ENCODE measurements around the gene COL23A1.

Gene COL23A1

DNA sequence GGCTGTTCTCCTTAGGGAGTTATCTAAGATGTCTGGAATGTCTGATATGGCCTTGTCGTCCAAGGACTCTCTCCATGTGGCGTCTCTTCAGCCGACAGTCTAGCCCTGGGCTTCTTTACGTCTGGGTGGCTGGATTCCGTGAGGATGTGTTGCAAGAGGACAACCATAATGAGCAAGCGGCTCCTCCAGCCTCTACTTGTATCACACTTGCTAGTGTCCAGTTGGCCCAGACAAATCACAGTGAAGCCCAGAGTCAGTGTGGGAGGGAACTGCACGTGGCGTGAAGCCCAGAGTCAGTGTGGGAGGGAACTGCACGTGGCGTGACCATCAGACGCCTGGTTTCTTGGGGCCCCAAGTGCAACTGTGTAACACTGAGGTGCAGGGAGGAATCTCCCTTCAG, 61.1 kb downstream of the COL23A1 start:
- DNase-seq, result no peak

DNA sequence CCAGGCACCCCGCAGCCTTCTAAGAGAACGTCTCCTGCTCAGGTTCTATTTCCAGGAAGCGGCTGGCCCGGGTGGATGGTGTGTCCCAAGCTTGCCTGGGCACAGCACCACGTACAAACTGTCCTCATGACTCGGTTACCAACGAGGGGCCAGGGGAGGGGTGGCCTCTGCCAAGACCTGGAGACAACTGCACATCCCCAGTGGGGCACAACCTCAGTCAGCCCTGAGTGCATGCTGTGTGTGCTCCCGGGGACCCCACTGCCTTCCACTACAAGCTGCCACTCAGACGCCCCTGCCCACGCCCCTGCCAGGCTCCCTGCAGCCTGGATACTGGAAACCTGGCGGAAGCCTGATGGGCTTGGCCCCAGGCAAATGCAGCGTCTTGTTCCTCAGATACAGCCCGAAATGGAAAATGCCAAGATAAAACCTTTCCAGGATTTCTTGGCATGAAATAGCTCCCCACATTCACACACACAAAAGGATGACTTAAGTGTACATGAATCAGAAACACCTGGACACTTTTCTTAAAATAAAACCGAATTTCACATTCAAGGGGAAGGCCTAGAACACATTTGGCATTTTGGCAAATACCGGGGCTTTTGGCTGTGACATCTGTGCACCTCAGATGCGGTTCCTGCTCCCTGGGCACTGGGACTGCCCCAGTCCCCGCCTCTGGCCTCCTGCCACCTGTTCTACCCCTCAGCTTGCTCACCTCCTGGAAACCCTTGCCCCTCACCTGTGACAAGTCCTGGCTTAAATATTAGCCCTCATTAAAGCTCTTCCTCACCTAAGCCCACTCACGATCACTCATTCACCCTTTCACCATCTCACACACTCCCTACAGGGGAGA, 62.5 kb downstream of the COL23A1 start:
- no peak for DNase-seq

DNA sequence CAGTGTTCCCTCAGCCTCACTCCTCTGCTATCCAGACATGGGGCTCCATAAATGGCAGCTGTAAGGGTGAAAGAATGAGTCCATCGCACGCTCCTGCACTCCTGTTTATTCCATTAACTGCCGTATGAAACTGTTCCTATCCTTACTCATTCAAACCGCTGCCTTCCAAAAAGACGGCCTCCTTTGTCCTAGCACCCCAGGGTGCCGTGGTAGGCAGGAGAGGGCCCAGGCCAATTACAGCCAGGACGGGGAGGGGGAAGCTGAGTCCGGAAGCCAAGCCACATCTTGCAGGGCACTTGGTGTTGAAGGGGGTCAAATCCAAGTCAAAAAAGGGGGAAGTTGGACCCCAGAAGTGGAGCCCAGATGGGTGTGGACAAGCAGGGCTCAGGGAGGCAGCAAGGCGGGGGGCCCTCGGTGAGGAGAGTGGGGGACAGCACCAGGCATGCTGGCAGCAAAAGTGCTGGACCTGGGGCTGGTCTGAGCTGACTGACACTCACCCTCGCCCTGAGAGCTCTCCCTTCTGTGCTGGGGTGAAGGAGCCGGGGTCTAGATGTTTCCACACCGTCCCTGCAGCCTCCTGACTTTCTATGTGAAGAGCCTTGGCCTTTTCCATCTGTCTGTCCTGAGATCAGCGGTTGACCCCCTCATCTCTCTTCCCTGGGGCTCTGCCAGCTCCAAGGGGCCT, 63.3 kb downstream of the COL23A1 start:
- DNase-seq, result no peak

DNA sequence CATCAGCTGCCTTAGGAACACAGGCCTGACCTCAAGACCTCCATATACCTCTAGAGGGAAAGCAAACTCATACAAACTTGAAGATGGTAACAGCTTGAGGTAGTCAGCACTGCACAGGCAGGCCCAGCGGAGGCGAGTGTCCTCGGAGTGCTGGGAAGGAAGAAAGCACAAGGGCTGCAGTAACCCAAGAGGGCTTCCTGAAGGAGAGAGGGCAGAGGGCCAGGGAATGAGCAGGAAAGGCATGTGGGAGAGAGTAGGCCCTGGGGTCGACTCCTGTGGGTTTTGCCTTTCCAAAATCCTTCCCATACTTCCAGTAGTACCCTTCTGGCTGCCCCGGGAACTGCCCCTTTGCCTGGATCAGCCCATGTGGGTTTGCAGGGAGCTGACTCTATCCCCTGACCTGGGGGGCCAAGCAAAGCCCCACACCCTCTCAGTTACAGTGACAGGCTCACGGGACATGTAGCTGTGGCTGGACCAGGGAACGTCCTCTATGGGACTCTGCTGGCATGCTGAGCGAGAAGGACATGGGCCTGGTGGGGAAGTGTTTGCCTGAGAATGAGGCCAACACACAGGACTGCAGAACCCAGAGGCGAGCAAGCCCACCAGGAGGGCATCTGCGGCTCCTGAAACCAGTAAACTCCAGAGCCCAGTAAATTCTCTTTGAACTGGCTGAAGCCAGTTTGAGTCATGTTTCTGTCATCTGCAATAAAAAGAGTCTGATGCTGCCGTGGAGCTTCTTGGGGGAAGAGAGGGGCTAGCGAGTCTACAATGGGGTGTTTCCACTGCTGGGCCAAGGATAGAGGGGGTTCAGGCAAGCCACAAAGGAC, 64.1 kb downstream of the COL23A1 start:
- DNase-seq, result no peak

DNA sequence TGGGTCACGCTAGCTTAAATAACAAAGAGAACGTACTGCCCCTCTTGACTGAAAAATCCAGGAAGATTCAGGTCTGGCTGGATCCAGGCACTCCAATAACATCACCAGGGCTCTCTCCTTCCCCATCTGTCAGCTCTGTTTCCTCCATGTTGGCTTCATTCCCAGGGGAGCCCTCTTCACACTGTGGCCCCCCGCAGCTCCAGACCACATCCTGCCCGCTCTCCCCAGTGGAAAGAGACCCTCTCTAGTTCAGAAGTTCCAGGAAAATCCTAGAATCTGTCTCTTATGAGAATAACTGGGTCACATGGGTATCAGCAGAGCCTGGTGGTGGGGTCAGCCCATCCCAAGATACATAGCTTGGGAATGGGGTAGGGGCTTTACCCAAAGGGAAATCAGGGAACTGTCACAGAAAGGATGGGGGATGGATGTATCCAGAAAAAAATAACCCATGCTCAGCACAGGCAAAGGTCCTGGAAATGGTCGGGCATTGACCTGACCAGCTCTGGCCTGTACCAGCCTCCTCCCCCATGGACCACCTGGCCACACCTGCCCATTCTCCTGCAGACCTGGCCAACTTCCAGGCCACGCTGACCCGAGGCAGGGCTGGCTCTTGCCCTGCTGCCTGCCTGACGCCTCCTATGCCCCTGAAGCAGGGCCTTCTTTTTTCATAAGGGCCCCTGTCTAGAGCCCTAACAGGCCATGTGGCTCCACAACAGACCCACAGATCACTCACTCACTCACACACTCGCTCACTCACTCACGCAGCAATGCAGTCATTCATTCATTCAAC, 65.9 kb downstream of the COL23A1 start:
- DNase-seq, result no peak

DNA sequence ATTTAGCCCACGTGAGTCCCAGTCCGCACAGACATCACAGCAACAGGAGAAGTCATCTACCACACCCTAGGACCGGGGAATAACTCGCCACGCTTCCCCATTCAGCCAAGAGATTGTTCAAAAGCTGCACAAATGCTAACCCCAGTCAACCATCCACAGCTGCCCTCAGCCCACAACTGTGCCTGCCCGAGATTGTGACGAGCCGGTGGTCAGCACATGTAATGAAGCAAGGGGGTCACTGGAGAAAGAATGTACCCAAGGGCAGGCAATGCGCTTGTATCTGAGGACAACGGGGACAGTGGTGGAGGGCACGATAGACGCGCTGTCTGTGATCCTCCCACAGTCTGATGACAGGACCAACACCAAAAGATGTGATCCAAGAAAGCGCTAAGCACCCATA, 67.8 kb downstream of the COL23A1 start:
- DNase-seq, result no peak

DNA sequence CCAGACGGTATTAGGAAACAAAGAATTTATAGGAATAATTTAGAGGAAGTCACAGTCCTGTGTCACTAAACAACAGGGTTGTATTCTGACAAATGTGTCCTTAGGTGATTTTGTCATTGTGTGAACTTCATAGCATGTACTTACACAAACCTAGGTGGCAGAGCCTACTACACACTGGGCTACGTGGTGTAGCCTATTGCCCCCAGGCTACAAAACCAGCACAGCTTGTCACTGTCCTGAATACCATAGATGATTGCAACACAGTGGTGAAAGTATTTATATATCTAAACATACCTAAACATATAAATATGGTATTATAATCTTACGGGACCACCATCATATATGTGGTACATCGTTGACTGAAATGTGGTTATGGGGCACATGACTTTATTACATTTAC, 69.3 kb downstream of the COL23A1 start:
- DNase-seq, result no peak

DNA sequence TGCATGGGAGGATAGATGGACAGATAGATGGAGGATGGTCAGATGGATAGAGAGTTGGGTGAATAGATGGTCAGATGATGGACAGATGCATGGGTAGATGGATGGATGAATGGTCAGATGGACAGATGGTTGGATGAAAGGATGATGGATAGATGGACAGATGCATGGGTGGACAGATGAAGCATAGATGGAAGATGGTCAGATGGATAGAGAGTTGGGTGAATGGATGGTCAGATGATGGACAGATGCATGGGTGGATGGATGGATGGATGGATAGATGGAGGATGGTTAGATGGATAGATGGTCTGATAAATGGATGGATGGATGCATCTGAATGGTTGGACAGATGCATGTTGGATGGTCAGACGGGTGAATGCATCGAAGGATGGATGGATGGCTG, 70.4 kb downstream of the COL23A1 start:
- no peak for DNase-seq

DNA sequence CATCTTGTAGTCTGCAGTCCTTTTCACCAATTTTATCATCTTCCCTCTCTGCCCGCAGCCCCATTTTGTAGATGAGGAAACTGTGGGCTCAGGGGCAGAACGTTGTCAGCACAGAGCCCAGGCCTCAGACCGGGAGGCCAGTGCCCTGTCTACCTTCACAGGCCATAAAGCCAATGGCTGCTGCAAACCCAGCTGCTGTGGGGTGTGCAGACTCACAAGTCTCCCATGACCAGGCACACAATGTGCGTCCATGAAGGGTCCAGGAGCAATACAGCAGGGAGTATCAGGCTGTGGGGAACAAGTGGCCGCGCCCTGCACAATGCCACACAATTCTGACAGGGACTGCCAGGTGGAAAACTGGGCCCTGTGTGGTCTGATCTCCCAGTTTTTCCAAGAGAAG, 71.0 kb downstream of the COL23A1 start:
- no peak for DNase-seq

DNA sequence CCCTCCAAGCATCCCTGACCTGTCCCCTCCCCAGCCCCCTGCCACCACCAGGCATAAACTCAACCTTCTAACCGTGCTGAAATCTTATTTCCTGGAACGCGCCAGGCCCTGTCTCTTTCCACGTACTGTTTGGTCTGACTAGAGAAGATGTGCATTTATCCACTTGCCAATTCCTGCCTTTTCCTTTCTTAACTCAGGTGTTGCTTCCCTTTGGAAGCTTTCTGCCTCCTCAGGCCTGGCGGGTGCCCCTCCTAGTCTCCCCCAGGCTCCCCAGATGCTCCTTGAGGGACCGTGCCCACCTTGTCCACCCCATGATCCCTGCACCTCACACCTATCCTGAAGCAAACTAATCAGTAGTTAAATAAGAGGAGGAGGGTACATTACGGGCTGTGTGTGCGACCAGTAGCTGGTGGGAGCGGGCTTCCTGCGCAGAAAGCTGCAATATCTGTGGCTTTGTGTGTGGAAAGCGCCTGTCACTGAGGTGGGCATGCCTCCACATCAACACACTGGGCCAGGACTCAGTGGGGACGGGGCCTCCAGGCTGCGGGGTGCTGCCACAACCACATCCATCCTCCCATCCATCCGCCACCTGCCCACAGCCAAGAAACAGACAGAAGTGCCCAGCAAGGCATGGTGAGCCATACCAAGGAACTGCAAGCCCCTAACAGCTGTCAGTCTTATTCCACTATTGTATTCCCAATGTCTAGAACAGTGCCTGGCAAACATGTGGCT, 73.5 kb downstream of the COL23A1 start:
- DNase-seq, result no peak

DNA sequence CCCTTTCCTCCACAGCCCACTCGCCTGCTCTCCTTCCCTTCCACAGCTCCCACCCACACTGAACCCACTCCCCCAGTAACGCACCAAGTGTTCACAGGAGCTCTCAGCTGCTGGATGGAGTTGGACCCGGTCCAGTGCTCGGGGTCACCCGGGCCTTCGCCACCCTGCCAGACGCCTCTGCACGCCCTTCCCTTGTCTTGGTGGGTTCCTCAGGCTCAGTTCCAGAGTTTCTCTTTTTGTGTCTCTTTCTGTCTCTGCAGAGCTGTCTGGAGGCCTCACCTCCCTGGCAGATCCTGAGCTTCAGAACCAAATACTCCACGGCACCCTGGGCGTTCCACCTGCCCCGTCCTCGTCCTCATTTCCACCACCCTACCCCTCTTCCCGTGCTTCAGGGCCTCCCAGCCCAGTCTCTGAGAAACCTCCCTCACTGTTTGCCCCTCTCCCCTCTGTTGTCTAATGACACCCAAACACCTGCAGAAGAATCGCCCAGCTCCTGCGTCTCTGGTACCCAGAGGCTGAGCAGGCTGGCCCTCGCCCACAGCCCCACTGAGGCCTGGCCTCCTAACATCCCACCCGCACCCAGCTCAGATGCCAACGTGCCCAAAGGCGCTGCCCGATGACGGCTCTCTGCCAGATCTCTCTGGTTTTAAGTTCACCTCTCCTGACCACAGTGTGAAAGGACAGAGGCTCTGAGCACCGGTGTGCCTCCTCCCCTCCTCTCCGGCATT, 74.3 kb downstream of the COL23A1 start:
- DNase-seq, result no peak

DNA sequence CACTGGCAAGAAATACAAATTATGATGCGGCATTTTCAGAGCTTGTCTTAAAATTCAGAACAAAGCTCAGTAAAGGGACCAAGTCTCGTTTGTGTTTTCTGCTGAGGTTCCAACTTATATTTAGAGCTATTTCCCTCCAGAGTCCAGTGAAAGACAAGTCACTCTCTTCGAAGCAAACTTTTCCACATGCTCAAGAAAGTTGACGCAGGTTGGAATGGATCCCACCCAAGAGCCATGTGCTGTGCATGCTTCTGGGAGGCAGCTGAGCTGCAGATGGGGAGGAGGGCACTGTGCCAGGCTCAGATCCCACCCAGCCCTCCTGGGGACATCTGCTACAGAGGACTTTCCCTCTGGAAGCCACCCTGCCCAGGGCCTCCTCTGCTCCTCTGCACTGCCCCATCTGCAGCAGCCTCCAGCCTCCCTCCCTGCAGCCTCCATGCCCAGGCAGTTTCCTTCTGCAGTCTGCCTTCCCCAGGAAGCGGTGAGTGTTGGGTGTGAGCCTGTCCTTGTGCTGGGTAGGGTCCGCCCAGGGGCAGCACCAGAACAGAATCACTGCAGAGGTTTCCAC, 75.3 kb downstream of the COL23A1 start:
- DNase-seq, result no peak

DNA sequence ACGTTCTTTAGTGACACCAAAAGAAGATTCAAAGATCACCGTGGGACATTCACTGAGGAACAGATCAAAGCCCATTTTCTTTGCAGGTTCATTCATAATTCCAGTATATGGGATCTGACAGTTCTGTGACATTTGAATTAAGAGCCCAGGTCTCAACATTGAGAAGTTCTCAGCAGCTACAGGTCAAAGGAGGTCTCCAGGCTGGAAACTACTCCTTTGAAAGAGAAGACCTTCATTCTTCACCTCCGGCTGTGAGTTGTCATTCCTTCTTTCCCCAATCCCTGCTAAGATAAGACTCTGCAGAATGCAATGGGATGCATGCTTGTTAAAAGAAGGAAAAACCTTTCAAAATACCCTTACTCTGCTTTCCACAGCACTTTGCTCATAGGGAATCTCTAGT, 79.0 kb downstream of the COL23A1 start:
- DNase-seq, result no peak

DNA sequence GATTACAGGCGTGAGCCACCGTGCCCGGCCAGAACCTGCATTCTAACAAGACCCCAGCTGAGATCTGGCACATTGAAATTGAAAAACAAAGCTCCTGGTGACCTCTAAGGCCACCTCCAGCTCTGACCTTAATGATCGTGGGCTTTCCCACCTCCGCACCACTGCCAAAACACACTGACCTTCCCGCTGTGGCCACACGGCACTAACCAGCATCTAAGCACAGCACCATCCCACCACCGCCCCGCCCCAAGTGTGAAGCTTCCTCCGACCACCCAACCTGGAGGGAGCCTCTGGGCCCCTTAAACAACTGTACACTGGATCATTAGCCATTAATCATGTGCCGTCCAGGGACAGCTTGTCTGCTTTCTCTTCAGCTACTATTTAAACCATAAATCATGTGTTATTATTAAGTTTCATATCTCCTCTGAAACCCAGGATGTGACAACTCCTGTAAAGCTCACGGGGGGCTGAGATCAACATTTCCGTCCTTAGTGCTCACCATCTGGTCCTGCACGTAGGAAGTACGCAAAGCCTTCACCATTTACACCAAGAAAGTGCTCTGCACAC, 80.6 kb downstream of the COL23A1 start:
- DNase-seq, result no peak

DNA sequence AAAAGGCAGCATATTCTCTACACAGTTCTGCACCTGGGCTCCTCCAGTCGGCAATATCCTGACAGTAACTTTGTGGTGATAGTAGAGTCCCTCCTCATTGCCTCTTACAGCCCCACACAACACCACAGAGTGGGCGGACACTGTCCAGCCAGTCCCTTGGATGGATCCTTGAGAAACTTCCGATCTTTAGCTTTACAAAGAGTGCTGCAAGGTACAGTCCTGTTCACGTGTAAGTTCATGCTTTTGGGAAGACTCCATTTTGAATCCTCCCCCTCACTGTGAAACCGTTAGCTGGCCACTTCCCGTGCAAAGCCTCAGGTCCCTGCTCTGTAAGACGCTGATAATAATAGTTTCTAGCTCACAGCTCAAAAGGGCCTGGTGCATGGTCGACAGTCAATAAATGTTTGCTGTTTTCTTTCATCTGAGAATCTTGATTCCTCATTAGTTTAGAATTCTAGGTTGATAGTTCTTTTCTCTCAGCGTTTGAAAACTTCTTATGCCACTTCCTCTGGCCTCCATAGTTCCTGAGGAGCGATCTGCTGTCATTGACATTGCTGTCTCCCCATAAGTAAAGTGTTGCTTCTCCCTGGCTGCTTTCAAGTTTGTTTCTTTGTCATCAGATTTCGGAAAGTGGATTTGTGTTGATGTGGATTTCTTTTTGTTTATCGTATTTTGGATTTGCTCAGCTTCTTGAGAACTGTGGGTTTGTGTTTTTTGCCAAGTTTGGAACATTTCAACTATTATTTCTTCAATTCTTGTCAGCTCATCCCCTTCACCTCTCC, 82.9 kb downstream of the COL23A1 start:
- DNase-seq, result no peak

DNA sequence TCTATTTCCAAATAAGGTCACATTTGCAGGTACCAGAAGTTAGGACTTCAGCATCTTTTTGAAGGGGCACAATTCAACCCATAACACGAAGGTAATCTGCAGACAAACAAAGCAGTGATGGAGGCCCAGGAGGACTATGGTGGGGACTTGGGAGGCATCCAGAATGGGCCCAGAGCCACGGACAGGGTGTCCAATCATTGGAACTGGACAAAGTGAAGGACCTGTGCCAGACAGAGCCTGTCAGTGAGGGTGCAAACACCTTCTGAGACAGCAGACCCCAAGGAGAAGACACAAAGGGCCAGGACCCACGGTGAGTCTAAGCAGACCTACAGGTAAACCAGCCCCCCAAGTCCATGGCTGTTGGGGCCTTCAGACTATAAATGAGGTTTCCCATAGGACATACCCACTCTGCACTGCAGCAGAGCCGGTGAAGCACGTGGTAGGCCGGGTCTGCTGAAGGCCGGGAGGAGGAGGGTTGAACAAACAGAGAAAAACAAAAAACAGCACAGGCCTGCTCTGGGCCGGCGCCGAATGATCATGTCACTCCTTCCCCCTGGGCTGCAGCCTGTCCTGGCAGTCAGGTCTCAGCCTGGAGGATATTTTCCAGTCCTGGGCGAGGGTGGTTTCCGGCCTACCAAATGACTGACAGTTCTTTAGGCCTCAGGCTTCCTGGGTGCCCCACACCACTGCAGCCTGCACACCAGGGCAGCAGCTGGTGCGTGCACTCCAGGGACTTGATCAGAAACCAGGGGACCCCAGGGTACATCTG, 84.4 kb downstream of the COL23A1 start:
- DNase-seq, result no peak

DNA sequence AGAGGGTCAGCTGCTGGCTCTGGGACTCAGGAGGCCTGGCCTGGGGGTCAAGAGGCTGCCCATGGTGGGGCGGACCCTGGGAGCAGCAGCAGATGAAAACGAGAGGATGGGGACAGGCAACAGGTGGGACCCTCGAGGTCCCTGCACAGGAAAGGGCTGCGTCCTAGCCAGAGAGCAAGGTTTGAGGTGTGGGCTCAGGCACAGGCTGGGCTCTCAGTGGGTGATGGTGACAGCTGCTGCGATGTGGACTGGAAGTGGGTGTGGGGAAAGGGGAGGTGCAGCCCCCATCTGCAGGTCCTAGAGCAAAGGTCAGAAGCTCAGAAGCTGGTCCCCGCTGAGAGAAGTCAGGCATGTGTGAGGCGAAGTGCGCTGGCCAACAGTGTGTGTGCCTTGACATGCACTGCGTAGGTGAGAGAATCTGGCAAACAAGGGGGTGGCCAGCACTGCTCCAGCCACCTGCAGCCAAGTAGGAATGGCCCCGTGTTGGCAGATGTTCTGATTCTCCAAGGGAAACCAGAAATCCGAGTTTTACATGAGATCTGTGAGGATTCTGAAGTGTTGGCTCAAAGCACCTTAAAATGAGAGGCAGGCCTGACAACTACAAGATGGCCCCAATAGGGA, 85.7 kb downstream of the COL23A1 start:
- no peak for DNase-seq

DNA sequence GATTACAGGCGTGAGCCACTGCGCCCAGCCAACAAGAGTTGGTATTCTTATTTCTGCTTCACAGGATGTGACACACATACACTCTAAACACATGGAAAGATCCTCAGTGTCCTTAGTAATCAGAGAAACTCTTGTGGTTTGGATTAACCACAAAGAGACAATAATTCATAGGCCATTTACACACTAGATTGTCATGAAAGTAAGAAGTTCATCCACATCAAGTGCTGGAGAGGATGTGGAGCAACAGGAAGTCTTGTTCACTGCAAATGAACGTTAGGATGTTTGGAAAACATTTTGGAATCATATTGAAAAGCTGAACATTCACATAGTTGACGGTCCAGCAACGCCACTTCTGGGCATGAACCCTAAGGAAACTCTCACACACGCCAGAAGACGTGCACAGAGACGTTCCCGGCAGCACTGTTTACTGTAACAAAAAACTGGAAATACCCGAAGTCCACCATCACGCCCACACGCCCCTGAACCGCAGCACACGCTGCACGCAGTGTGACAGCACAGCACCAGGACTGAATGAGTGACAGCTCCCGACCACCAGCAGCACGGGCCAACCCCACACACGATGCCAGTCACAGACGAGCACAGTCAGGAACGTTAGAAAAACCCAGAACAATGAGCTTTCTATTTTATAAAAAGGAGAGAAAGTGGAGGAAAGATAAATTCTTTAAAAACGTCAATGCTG, 87.6 kb downstream of the COL23A1 start:
- DNase-seq, result no peak

Data from activated T-cell treated with anti-CD3 and anti-CD28 coated beads, Interleukin-2, amount 50 U/mL, for 48 hours (primary cell).